ENCODE data around the gene HLF.

DNA sequence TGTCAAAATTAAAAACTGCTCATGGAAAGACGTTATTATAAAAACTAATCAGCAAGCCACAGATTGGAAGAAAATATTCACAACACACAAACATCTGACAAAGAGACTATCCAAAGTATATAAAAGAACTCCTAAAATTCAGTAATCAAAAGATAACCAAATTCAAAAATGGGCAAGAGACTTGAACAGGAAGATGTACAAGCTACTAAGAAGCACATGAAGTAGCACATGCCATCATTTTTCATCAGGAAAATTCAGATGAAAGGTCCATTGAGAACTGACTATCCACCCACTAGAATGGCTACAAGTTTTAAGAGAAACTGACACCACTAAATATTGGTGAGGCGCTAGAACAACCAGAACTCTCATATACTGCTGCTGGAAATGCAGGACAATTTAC, 3.4 kb upstream of the HLF start:
- TF ChIP-seq, protein P1, sequence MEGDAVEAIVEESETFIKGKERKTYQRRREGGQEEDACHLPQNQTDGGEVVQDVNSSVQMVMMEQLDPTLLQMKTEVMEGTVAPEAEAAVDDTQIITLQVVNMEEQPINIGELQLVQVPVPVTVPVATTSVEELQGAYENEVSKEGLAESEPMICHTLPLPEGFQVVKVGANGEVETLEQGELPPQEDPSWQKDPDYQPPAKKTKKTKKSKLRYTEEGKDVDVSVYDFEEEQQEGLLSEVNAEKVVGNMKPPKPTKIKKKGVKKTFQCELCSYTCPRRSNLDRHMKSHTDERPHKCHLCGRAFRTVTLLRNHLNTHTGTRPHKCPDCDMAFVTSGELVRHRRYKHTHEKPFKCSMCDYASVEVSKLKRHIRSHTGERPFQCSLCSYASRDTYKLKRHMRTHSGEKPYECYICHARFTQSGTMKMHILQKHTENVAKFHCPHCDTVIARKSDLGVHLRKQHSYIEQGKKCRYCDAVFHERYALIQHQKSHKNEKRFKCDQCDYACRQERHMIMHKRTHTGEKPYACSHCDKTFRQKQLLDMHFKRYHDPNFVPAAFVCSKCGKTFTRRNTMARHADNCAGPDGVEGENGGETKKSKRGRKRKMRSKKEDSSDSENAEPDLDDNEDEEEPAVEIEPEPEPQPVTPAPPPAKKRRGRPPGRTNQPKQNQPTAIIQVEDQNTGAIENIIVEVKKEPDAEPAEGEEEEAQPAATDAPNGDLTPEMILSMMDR (IDR thresholded peaks at IDR 0.05 in 2 of 3, conservative IDR thresholded peaks at IDR 0.05 in 1 of 3; ENCODE audit: borderline replicate concordance in 1 of 3, insufficient read depth in 1 of 3, low read depth in 2 of 3, low read length in 2 of 3) = no peak
- no peak for TF ChIP-seq SP1 (IDR thresholded peaks at IDR 0.05; ENCODE audit: low read depth)
- no peak for TF ChIP-seq FOSL1 (IDR thresholded peaks at IDR 0.05; ENCODE audit: low read depth)
- TF ChIP-seq EZH2 (IDR thresholded peaks at IDR 0.05) = no peak
- no peak for TF ChIP-seq POLR2A (IDR thresholded peaks at IDR 0.05; ENCODE audit: borderline replicate concordance, extremely low read depth, insufficient read depth, insufficient read length)

Data from HCT116 (cell line).